Smooth muscle cell (in vitro differentiated cells): Measurements from ENCODE around the gene PLPPR1. TPM values are rescaled to one million over a fixed set of nuclear protein-coding genes. Genes with fewer than 3 reads are reported as not detected.

Experiments
- DNase-seq: peaks from one replicate; lab custom pipeline; 2025; ENCODE audit not compliant: unreplicated experiment; lab: John Stamatoyannopoulos, UW
- H2AFZ ChIP-seq: fragments of 200-600 bp; sonication (generic); 2 replicates; pipeline ENCODE4 v1.6.0; 2016; ENCODE audit warnings: antibody characterized with exemption, low read depth, mild to moderate bottlenecking
- H3F3A ChIP-seq: fragments of 200-600 bp; sonication (generic); 2 replicates; pipeline ENCODE4 v1.6.0; 2017; ENCODE audit warnings: antibody characterized with exemption, low read depth
- H3K27ac ChIP-seq: fragments of 200-600 bp; sonication (generic); 2 replicates; pipeline ENCODE4 v1.5.1; 2016; ENCODE audit warnings: low read depth, mild to moderate bottlenecking
- H3K27me3 ChIP-seq: fragments of 200-600 bp; sonication (generic); 2 replicates; pipeline ENCODE4 v1.6.1; 2016; ENCODE audit warnings: low read depth, mild to moderate bottlenecking
- H3K36me3 ChIP-seq: fragments of 200-600 bp; sonication (generic); 2 replicates; pipeline ENCODE4 v1.5.1; 2016; ENCODE audit warnings: low read depth
- H3K4me1 ChIP-seq: fragments of 200-600 bp; sonication (generic); 2 replicates; pipeline ENCODE4 v1.5.1; 2016; ENCODE audit warnings: low read depth
- H3K4me2 ChIP-seq: fragments of 200-600 bp; sonication (generic); 2 replicates; pipeline ENCODE4 v1.6.0; 2016; ENCODE audit warnings: mild to moderate bottlenecking
- H3K4me3 ChIP-seq: fragments of 200-600 bp; sonication (generic); 2 replicates; pipeline ENCODE4 v1.5.1; 2016; ENCODE audit warnings: mild to moderate bottlenecking
- H3K79me2 ChIP-seq: fragments of 200-600 bp; sonication (generic); 2 replicates; pipeline ENCODE4 v1.6.0; 2016; ENCODE audit warnings: low read depth, mild to moderate bottlenecking
- H3K9ac ChIP-seq: fragments of 200-600 bp; sonication (generic); 2 replicates; pipeline ENCODE4 v1.6.0; 2016; ENCODE audit warnings: low read depth
- H3K9me3 ChIP-seq: fragments of 200-600 bp; sonication (generic); replicated peaks from 2 replicates; pipeline ENCODE4 v1.5.1; 2016; ENCODE audit warnings: low read depth
- H4K20me1 ChIP-seq: fragments of 200-600 bp; sonication (generic); 2 replicates; pipeline ENCODE4 v1.6.0; 2016; ENCODE audit warnings: low read depth
- WGBS: methylation state at CpG from one replicate; pipeline ENCODE4 v1.1.7; 2016; ENCODE audit warnings: low lambda C conversion rate; 5-methylcytosine and 5-hydroxymethylcytosine counted together
- polyA plus RNA-seq: library from polyadenylated mRNA; unstranded; fragments of >200 nt; fragmentation: Nextera tagmentation; extraction: Ambion mirVana; gene quantifications from 2 replicates; pipeline ENCODE4 v1.2.1, GENCODE V29; 2016
- total RNA-seq: library from RNA; depleted of rRNA; stranded (reverse); fragments of >200 nt; gene quantifications from 2 replicates; pipeline ENCODE4 v1.2.3, GENCODE V29; 2014
- TF ChIP-seq, protein P1 (sequence below): fragments of 200-600 bp; sonication (generic); IDR thresholded peaks from 2 replicates; pipeline ENCODE4 v1.5.1; 2017; ENCODE audit warnings: borderline replicate concordance, mild to moderate bottlenecking, antibody characterized with exemption; ENCODE audit not compliant: insufficient read depth, poor library complexity, severe bottlenecking

The PLPPR1 gene
- total and polyA plus RNA-seq, 2 experiments from 2014 or later = not detected

- Histone ChIP-seq H3K4me1 (no peaks in the 10 kb centered on the region), H3K27ac (no peak overlapping the region), H3K36me3 (no peaks in the 10 kb centered on the region), H3K4me3 (no peak overlapping the region), H4K20me1 (no peaks in the 10 kb centered on the region), H3K9ac (no peak overlapping the region), H3K79me2 (no peaks in the 10 kb centered on the region), H3K9me3 (no peaks in the 10 kb centered on the region), H3K27me3 (no peaks in the 10 kb centered on the region), H3F3A (no peaks in the 10 kb centered on the region), H3K4me2 (no peak overlapping the region), H2AFZ (no peak overlapping the region)
- DNase-seq = no peak
- TF ChIP-seq, protein P1, sequence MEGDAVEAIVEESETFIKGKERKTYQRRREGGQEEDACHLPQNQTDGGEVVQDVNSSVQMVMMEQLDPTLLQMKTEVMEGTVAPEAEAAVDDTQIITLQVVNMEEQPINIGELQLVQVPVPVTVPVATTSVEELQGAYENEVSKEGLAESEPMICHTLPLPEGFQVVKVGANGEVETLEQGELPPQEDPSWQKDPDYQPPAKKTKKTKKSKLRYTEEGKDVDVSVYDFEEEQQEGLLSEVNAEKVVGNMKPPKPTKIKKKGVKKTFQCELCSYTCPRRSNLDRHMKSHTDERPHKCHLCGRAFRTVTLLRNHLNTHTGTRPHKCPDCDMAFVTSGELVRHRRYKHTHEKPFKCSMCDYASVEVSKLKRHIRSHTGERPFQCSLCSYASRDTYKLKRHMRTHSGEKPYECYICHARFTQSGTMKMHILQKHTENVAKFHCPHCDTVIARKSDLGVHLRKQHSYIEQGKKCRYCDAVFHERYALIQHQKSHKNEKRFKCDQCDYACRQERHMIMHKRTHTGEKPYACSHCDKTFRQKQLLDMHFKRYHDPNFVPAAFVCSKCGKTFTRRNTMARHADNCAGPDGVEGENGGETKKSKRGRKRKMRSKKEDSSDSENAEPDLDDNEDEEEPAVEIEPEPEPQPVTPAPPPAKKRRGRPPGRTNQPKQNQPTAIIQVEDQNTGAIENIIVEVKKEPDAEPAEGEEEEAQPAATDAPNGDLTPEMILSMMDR = no peak
- 90% methylated on average over 4 of the region's 4 CpGs for WGBS
Measured at GRCh38 chr9:101047848-101048397, 19.4 kb downstream of the PLPPR1 start.

DNA sequence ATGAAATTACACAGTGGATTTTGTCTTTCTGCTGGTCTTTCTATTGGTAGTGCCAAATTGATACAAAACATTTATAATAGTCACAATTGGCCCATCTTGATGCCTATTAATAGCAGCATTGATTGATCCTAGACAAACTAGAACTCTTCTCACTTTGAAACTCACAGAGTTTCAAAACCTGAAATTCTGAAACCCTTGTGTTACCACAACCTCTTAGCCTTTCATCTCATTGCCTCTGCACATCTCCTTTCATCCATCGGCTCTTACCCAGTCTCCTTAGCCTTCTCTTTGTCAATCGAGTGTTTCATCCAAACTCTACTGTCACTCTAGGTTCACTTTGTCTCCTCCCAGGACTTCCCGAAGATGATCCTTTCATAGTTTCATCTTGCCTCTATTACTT lies 22.1 kb downstream of the PLPPR1 start:
- Histone ChIP-seq H3K4me2 (no peak overlapping the region), H3K4me1 (peaks cover 12% of the 10 kb centered on the region), H3K4me3 (no peak overlapping the region), H2AFZ (no peak overlapping the region), H3K36me3 (no peaks in the 10 kb centered on the region), H3K27me3 (no peaks in the 10 kb centered on the region), H3K27ac (no peak overlapping the region), H3K79me2 (no peaks in the 10 kb centered on the region), H4K20me1 (no peaks in the 10 kb centered on the region), H3K9ac (no peak overlapping the region), H3K9me3 (no peaks in the 10 kb centered on the region), H3F3A (no peaks in the 10 kb centered on the region)
- TF ChIP-seq, protein P1 = no peak
- DNase-seq = no peak
- WGBS = 89% methylated on average over 3 of the region's 3 CpGs

GRCh38 chr9:101054657-101055056 lies 26.1 kb downstream of the PLPPR1 start:
- Histone ChIP-seq H3K4me3 (no peak overlapping the region), H3K4me2 (no peak overlapping the region), H3K27ac (no peak overlapping the region), H4K20me1 (no peaks in the 10 kb centered on the region), H2AFZ (no peak overlapping the region), H3F3A (no peaks in the 10 kb centered on the region), H3K79me2 (no peaks in the 10 kb centered on the region), H3K9me3 (no peaks in the 10 kb centered on the region), H3K27me3 (no peaks in the 10 kb centered on the region), H3K9ac (no peak overlapping the region), H3K36me3 (no peaks in the 10 kb centered on the region), H3K4me1 (peaks cover 12% of the 10 kb centered on the region)
- TF ChIP-seq, protein P1 = no peak
- whole genome bisulfite sequencing = 72% methylated on average over 8 of the region's 8 CpGs
- DNase-seq = no peak

DNA sequence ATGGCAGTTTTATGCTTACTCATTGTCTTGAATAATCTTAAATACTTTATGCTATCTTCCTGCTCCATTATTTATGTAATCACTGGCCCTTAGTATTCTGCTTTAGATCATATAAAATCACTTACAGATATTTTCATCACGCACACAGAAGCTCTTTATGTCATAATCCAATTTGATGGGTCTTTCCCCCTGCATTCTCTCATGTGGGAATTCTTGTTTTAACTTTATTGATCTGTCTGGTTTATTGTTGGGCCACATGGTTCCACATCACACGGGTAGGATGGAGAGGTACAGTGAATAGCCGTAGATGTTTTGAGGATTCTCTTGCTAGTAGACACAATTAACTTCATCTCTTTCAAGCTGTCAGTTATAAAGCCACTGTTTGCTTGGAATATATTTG lies 27.0 kb downstream of the PLPPR1 start:
- Histone ChIP-seq H3K27ac (no peak overlapping the region), H2AFZ (no peak overlapping the region), H3K9ac (no peak overlapping the region), H3K27me3 (no peaks in the 10 kb centered on the region), H3K79me2 (no peaks in the 10 kb centered on the region), H3K9me3 (no peaks in the 10 kb centered on the region), H3F3A (no peaks in the 10 kb centered on the region), H3K4me3 (no peak overlapping the region), H3K36me3 (no peaks in the 10 kb centered on the region), H4K20me1 (no peaks in the 10 kb centered on the region), H3K4me2 (no peak overlapping the region), H3K4me1 (peaks cover 12% of the 10 kb centered on the region)
- DNase-seq = no peak
- TF ChIP-seq, protein P1 = no peak
- WGBS = 80% methylated on average over 3 of the region's 3 CpGs
